Measurements from ENCODE around the gene FIGNL1. TPM values are rescaled to one million over a fixed set of nuclear protein-coding genes. Genes with fewer than 3 reads are reported as not detected.

Gene FIGNL1, protein sequence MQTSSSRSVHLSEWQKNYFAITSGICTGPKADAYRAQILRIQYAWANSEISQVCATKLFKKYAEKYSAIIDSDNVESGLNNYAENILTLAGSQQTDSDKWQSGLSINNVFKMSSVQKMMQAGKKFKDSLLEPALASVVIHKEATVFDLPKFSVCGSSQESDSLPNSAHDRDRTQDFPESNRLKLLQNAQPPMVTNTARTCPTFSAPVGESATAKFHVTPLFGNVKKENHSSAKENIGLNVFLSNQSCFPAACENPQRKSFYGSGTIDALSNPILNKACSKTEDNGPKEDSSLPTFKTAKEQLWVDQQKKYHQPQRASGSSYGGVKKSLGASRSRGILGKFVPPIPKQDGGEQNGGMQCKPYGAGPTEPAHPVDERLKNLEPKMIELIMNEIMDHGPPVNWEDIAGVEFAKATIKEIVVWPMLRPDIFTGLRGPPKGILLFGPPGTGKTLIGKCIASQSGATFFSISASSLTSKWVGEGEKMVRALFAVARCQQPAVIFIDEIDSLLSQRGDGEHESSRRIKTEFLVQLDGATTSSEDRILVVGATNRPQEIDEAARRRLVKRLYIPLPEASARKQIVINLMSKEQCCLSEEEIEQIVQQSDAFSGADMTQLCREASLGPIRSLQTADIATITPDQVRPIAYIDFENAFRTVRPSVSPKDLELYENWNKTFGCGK
- total RNA-seq, result 10 to 100 TPM; 47.7 to 54.5 TPM

DNA sequence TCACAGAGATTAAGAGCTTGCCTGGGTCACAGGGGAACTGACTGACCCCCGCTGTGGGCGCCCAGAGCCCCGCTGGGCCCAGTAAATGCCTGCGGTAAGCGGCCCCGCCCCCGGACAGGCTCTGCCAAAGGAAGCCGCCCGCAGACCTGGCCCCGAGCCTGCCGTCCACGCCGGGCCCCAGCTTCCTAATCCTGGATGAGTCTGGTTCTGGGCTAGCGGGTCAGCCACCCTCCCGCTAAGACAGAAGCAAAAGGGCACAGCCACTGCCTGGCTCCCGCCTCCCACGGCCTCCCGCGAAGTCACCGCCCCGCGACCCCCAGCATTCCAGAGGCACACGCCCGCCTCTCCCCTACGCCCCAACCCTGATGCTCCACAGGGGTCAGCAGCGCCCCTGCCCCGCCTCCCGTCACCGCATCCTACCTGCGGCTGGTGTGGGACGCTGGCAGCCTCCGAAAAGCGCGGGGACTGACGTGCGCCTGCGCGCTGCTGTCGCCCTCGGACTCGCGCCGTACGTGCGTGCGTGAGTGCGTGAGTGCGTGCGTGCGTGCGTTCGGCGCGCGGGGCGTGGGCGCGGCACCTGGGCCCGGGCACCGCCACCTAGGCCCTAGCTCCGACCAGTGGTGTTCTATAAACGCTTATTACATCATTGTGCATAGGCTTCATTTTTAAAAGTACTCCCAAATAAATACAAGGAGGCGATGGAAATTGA, at the start of gene FIGNL1:
Gene FIGNL1, minus strand, starts transcription at position 470 of the 709 bp plus-strand sequence. CDS start 3,063 bp downstream, outside the sequence.
- DNase-seq, result peak; percentile 89 to 91
- Mint-ChIP-seq H3K9me3 (no peaks in the 10 kb centered on the region), H3K4me3 (peak within 1 kb of the TSS; percentile 86 to 91), H3K4me1 (ENCODE audit: low read depth) (peaks cover 58% of the 10 kb centered on the region), H3K27me3 (ENCODE audit: low read depth) (no peaks in the 10 kb centered on the region), H3K36me3 (ENCODE audit: insufficient read depth in 2 of 2) (peaks cover 14 to 22% of the 10 kb centered on the region in 2 donors), H3K27ac (peak within 1 kb of the TSS; percentile 82)
- peak; percentile 89 to 91 for ATAC-seq (replicated peaks in 1 of 2)

DNA sequence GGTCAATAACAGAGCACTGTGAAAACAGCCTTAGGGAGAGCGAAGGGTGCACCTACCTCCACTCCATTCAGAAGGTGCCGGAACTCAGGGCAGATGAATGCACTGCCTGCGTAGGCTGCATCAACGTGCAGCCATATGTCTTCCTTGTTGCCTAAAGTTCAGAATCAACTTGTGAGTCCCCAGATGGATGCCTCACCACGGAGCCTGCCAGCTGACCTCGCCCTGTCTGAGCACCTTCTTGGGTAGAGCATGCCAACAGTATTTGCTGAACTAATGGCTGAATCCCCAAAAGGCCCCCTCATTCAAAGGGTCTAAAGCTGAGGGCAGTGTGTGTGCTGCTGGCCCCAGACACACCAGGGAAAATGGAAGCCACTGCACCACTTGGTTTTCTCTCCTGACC, 48.9 kb upstream of the FIGNL1 start:
- H3K27ac Mint-ChIP-seq, result no peak overlapping the region
- peaks cover 24% of the 10 kb centered on the region for H3K27me3 Mint-ChIP-seq (ENCODE audit: low read depth)
- H3K4me3 Mint-ChIP-seq, result no peak overlapping the region
- no peaks in the 10 kb centered on the region for H3K36me3 Mint-ChIP-seq (ENCODE audit: insufficient read depth in 2 of 2)
- H3K9me3 Mint-ChIP-seq, result no peaks in the 10 kb centered on the region
- no peak for ATAC-seq (replicated peaks in 1 of 2)
- DNase-seq, result no peak
- H3K4me1 Mint-ChIP-seq (ENCODE audit: low read depth), result peaks cover 8% of the 10 kb centered on the region

DNA sequence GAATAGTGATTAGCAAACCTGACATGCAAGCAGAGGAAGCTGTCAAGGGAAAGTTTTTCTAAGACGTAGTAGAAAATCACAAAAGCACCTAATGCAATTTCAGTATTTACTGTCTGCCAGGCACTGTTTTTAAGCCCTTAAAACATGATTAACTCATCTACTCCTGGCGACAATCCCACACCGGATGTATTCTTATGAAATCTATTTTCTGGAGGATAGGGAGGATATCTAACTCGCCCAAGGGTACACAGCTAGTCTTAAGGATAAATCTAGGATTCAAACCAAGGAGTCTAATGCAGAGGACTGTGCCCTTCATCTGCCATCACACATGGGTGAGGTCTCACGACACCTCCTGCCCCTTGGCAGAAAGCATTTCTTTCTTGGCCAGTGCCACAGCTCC, 47.8 kb upstream of the FIGNL1 start:
- Mint-ChIP-seq H3K36me3 (ENCODE audit: insufficient read depth in 2 of 2) (no peaks in the 10 kb centered on the region), H3K4me1 (ENCODE audit: low read depth) (peaks cover 8% of the 10 kb centered on the region), H3K9me3 (no peaks in the 10 kb centered on the region), H3K4me3 (no peak overlapping the region), H3K27me3 (ENCODE audit: low read depth) (peaks cover 30% of the 10 kb centered on the region), H3K27ac (no peak overlapping the region)
- DNase-seq (no peak), ATAC-seq (replicated peaks in 1 of 2) (no peak)

DNA sequence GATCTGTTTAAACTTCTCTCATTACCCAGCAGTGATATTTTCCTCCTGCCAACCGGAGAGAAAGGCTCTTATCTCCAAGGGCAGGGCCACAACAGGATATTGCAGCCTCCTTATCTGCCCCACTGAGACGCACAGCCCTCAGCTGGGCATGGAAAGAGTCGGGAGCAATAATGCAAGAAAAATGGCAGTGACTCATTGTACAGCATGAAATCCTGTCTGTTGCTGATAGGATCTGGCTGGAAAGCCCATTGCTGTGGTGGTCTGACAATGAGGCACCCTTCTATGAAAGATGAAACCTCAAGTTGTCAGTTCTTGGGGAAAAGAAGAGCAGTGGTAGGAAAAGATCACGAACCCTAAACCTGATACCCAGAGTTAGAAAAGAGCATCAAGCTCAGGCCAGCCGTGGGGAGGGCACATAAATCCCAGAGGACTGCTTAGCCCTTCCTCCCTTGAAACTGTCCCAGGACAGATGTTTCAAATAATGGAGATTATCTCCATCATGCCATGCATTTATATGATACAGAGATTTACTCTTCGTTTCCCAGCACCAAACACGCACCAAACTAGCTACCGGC, 47.0 kb upstream of the FIGNL1 start:
- H3K4me3 Mint-ChIP-seq, result no peak overlapping the region
- no peak for DNase-seq
- H3K27ac Mint-ChIP-seq, result no peak overlapping the region
- no peak for ATAC-seq (replicated peaks in 1 of 2)
- H3K9me3 Mint-ChIP-seq, result no peaks in the 10 kb centered on the region
- peaks cover 30% of the 10 kb centered on the region for H3K27me3 Mint-ChIP-seq (ENCODE audit: low read depth)
- H3K4me1 Mint-ChIP-seq (ENCODE audit: low read depth), result peaks cover 8% of the 10 kb centered on the region
- no peaks in the 10 kb centered on the region for H3K36me3 Mint-ChIP-seq (ENCODE audit: insufficient read depth in 2 of 2)

DNA sequence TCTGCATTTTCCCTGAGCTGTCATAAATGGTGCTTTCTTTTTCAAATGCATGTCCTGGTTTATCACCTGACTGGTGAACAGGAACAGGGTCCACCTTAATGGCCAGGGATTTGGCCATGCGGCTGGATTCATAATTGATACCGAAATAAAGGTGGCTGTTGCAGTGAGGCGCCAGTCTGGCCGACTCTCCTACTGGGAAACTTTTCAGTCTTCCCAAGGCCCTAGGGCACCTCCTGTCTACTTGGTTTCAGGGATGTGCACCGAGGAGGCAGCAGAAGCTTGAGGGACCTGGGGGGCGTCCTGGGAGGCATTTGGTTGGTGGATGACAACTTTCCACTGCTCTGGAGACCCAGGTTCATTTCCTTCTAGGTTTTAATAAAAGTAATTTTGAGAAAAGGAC, 46.4 kb upstream of the FIGNL1 start:
- no peaks in the 10 kb centered on the region for H3K36me3 Mint-ChIP-seq (ENCODE audit: insufficient read depth in 2 of 2)
- no peak overlapping the region for H3K27ac Mint-ChIP-seq
- peaks cover 8% of the 10 kb centered on the region for H3K4me1 Mint-ChIP-seq (ENCODE audit: low read depth)
- DNase-seq (no peak), ATAC-seq (replicated peaks in 1 of 2) (no peak)
- no peaks in the 10 kb centered on the region for H3K9me3 Mint-ChIP-seq
- H3K4me3 Mint-ChIP-seq, result no peak overlapping the region
- H3K27me3 Mint-ChIP-seq (ENCODE audit: low read depth), result peaks cover 34% of the 10 kb centered on the region

DNA sequence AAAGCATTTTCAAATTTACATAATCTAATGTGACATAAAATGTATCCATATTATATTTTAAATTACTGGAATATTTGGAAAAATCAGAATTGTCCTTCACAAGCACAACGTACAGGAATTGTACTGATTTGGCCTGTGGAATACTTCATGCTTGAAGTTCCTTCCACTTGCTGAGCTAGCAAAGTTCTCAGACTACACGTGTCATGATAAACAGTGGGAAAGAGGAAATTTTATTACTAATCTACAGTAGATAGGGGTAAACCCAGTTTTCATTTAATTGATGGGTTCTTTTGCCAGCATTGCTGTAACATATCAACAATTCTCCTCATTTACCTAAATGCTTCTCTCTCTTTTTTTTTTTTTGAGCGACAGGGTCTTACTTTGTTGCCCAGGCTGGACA, 45.6 kb upstream of the FIGNL1 start:
- peaks cover 34% of the 10 kb centered on the region for H3K27me3 Mint-ChIP-seq (ENCODE audit: low read depth)
- ATAC-seq (replicated peaks in 1 of 2) (no peak), DNase-seq (no peak)
- no peak overlapping the region for H3K27ac Mint-ChIP-seq
- H3K36me3 Mint-ChIP-seq (ENCODE audit: insufficient read depth in 2 of 2), result no peaks in the 10 kb centered on the region
- H3K9me3 Mint-ChIP-seq, result no peaks in the 10 kb centered on the region
- H3K4me3 Mint-ChIP-seq, result no peak overlapping the region
- H3K4me1 Mint-ChIP-seq (ENCODE audit: low read depth), result peaks cover 8% of the 10 kb centered on the region

DNA sequence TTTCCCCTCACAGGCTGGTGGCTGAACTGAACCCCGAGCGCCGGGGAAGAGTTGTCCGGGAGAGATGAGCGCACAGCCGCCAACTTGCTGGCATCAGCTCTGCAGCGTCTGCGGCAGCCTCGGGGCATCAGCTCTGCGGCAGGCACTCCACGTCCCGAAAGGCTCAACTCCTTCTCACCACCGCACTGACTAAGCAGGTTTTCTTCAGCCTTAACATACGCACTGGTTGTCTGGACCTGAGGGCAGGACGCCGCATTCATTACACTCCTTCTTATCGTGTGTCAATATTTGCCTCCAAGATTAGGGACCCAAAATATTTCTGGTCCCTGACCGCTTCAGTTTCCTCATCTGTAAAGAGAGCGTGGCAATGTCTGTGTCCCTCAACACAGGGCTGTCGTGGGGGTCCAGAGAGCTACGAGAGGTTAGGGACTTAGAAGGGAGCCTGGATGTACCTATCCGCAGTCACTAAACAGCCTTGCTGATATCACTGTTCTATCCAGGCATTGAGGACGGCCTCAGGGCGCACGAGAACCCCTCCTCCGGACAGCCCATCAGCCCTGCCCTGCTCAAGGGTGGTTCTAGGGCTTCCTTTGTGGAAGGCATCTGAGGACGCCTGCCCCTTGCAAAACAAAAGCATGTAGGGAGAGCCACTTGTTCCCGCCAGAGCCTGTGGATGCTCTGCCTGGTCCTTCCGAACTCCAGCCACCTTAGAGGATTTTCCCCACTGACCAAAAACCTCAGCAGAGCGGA, 42.8 kb upstream of the FIGNL1 start:
- Mint-ChIP-seq H3K27me3 (ENCODE audit: low read depth) (peaks cover 19% of the 10 kb centered on the region), H3K27ac (no peak overlapping the region), H3K4me3 (no peak overlapping the region), H3K9me3 (no peaks in the 10 kb centered on the region), H3K4me1 (ENCODE audit: low read depth) (peaks cover 8% of the 10 kb centered on the region), H3K36me3 (ENCODE audit: insufficient read depth in 2 of 2) (no peaks in the 10 kb centered on the region)
- DNase-seq, result no peak
- ATAC-seq (replicated peaks in 1 of 2), result no peak

DNA sequence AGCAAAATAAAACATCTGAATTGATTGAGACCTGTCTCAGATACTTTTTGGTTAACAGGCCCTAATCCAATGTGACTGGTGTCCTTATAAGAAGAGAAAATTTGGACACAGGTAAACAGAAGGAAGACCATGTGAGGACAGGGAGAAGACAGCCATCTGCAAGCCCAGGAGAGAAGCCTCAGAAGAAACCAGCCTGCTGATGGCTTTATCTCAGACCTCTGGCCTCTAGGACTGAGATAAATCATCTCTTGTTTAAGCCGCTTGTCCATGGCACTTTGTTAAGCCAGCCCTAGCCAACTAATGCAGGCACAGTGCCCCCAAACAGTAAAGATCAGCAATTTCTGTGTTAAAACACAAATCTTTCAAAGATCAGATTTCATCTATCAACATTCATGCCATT, 41.8 kb upstream of the FIGNL1 start:
- peaks cover 13% of the 10 kb centered on the region for H3K27me3 Mint-ChIP-seq (ENCODE audit: low read depth)
- ATAC-seq (replicated peaks in 1 of 2), result no peak
- no peak overlapping the region for H3K27ac Mint-ChIP-seq
- DNase-seq, result no peak
- no peak overlapping the region for H3K4me3 Mint-ChIP-seq
- H3K4me1 Mint-ChIP-seq (ENCODE audit: low read depth), result peaks cover 5% of the 10 kb centered on the region
- no peaks in the 10 kb centered on the region for H3K9me3 Mint-ChIP-seq
- no peaks in the 10 kb centered on the region for H3K36me3 Mint-ChIP-seq (ENCODE audit: insufficient read depth in 2 of 2)

DNA sequence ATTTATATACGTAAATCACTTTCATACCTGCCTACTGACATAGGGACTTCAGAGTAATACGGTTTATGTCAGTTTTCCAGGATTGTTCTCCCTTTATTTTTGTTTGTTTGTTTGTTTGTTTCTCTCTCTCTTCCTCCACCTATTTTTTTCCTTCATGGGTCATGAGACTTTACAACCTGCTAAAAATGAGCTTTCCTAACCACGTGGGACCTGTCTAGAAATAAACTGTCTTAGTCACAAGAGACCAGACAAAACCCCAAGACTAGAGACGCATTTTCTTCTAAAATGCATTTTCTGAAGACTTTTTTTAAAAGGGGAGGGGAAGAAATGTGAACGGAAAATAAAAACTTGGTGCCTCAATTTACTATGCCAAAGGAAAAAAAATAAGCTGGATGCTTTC, 41.1 kb upstream of the FIGNL1 start:
- ATAC-seq (replicated peaks in 1 of 2), result no peak
- Mint-ChIP-seq H3K27ac (no peak overlapping the region), H3K27me3 (ENCODE audit: low read depth) (peaks cover 10% of the 10 kb centered on the region), H3K9me3 (no peaks in the 10 kb centered on the region), H3K4me1 (ENCODE audit: low read depth) (no peaks in the 10 kb centered on the region), H3K4me3 (no peak overlapping the region), H3K36me3 (ENCODE audit: insufficient read depth in 2 of 2) (no peaks in the 10 kb centered on the region)
- DNase-seq, result no peak

DNA sequence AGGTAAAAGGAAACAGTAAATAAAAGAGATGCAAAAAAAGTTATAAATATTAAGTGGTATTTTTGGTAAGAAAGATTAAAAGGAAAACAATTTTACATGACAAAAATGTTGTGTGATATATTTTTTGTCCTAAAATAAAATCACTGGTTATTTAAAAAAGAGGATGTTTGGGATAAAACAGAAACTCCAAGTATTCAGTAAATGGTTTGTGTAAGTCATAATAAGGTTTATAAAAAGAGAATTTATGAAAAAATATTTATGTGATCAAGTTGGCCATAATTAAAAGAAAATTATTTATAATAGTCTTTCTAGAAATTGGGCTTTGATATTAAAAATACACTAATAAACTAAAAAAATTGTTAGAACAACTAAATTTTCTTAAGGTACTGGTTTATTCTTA, 38.2 kb upstream of the FIGNL1 start:
- H3K9me3 Mint-ChIP-seq, result no peaks in the 10 kb centered on the region
- H3K27ac Mint-ChIP-seq, result no peak overlapping the region
- peaks cover 7% of the 10 kb centered on the region for H3K27me3 Mint-ChIP-seq (ENCODE audit: low read depth)
- ATAC-seq (replicated peaks in 1 of 2), result no peak
- no peak overlapping the region for H3K4me3 Mint-ChIP-seq
- no peak for DNase-seq
- no peaks in the 10 kb centered on the region for H3K36me3 Mint-ChIP-seq (ENCODE audit: insufficient read depth in 2 of 2)
- no peaks in the 10 kb centered on the region for H3K4me1 Mint-ChIP-seq (ENCODE audit: low read depth)

DNA sequence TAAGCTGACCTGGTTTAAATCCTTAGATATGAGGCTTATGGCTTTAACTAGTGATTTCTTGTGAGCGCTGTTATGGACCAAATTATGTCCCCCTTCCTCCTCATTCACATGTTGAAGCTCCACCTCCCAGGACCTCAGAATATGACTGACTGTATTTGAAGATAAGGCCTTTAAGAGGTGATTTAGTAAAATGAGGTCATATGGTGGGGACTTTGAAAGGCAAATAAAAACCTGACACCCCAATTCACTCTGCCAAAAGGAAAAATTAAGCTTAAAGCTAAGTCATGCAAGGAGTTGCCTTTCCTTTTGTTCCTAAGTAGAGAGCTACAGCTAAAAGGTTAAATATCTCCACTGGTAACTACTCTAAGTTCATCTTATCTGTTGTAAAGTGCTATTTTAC, 36.4 kb upstream of the FIGNL1 start:
- Mint-ChIP-seq H3K27ac (no peak overlapping the region), H3K9me3 (no peaks in the 10 kb centered on the region), H3K27me3 (ENCODE audit: low read depth) (no peaks in the 10 kb centered on the region), H3K4me1 (ENCODE audit: low read depth) (no peaks in the 10 kb centered on the region), H3K36me3 (ENCODE audit: insufficient read depth in 2 of 2) (no peaks in the 10 kb centered on the region), H3K4me3 (no peak overlapping the region)
- DNase-seq (no peak), ATAC-seq (replicated peaks in 1 of 2) (no peak)

DNA sequence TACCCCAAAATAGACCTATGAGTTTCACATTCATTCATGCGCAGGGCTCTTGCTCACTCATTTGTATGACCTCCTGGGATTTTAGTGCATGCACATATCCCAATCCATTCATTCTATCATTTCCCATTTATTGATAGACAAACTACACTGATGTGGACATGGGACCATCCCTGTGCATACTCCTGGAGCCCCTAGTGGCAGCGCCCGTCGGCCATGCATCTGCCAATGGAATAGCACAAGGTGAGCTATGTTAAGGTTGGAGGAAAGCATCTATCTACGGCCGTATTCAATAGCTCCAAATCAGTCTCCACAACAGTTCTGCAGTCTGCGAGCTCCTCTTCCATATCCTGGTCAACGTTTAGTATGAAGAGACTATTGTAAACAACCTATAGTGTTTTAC, 31.7 kb upstream of the FIGNL1 start:
- Mint-ChIP-seq H3K27me3 (ENCODE audit: low read depth) (no peaks in the 10 kb centered on the region), H3K4me3 (no peak overlapping the region), H3K36me3 (ENCODE audit: insufficient read depth in 2 of 2) (no peaks in the 10 kb centered on the region), H3K4me1 (ENCODE audit: low read depth) (no peaks in the 10 kb centered on the region), H3K9me3 (no peaks in the 10 kb centered on the region), H3K27ac (no peak overlapping the region)
- ATAC-seq (replicated peaks in 1 of 2), result no peak
- no peak for DNase-seq
